ENCODE measurements around the gene TMC3.

Gene TMC3

DNA sequence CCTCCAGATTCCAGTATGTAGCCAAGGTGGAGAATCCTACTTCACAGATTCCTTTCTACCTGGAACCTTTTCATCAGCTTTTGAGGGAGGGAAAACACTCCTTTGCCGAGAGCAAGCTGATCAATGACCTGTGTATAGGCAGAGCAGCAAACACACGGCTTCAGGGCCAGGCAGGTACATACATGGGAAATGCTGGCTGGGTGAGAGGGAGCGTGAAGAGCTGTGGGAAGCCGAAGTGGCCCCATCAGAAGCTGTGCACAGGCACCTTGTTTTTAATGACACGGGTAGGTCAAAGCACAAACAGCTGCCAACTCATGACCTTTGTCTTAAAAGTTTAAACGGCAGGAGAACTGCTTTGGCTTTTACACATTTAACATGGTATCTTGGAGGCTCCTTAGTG, 75.4 kb downstream of the TMC3 start:
- TF ChIP-seq, protein P1, sequence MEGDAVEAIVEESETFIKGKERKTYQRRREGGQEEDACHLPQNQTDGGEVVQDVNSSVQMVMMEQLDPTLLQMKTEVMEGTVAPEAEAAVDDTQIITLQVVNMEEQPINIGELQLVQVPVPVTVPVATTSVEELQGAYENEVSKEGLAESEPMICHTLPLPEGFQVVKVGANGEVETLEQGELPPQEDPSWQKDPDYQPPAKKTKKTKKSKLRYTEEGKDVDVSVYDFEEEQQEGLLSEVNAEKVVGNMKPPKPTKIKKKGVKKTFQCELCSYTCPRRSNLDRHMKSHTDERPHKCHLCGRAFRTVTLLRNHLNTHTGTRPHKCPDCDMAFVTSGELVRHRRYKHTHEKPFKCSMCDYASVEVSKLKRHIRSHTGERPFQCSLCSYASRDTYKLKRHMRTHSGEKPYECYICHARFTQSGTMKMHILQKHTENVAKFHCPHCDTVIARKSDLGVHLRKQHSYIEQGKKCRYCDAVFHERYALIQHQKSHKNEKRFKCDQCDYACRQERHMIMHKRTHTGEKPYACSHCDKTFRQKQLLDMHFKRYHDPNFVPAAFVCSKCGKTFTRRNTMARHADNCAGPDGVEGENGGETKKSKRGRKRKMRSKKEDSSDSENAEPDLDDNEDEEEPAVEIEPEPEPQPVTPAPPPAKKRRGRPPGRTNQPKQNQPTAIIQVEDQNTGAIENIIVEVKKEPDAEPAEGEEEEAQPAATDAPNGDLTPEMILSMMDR (IDR thresholded peaks at IDR 0.05; ENCODE audit: low read depth, low read length, missing control alignments), result no peak
- H3K4me3 ChIP-seq (replicated peaks; ENCODE audit: low read depth, low read length), result no peak overlapping the region
- DNase-seq (ENCODE audit: extremely low read depth, low read depth), result no peak

DNA sequence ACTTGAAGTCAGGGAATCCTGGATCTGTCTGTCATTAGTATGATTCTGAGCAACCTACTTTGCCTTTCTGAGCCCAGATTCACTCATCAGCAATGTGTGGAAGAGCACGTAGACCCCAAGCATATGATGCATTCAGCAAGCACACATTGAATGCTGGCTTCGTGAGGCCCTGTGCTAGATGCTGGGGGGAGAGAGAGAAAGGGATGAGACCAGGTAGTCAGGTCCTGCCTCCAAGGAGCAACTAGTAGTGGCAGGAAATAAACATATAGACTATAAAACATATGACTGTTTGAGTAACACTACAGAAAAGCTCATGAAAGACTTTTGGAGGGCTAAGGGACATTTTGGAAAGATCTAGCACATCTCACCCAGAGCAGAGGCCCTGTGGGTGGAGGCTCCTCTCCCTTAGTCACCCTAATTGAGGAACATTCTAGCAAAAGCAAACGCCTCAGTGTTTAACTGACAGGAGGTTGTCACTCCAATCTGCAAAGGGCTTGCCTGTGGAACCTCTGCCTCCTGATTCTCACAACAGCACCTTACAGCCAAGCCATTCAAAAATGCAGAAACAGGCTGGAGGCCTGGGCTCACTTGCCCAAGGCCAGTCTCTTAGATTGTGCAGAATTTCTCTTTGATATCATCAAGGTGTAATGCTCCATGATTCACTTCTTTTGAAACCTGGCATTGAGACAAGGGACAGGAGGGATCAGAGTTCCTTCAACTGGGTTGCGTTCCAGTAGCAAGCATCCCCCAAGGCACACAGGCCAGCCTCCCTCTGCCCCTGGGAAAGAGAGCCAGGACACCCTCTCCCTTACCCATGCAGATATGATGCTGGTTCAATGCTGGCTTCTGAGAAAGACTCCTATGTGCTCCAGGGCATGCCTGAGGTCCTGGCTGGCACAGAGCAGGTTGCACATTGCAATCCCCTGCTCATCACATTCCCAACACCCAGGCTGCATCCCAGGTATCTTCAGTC, 76.1 kb downstream of the TMC3 start:
- H3K4me3 ChIP-seq (replicated peaks; ENCODE audit: low read depth, low read length), result no peak overlapping the region
- DNase-seq (ENCODE audit: extremely low read depth, low read depth), result no peak
- TF ChIP-seq, protein P1 (IDR thresholded peaks at IDR 0.05; ENCODE audit: low read depth, low read length, missing control alignments), result no peak

DNA sequence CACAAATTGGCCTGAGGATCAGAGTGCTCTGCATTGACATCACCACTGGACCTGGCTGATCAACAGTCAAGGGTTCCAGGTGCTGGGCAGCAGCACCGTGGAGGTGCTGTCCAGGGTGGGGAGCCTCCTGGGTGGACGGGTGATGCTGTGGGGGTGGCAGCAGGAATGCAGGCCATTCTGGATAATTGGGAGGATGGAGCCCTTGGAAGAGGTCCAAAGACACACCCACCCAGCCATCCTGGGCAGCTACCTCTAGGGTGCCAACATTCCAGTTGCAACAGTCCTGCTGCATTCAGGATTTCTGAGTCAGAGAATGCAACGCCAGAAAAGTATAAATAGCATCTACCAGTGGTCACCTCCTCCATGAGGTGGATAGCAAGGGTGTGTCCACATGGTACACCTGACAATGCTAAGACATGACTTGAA, 76.9 kb downstream of the TMC3 start:
- no peak overlapping the region for H3K4me3 ChIP-seq (replicated peaks; ENCODE audit: low read depth, low read length)
- TF ChIP-seq, protein P1 (IDR thresholded peaks at IDR 0.05; ENCODE audit: low read depth, low read length, missing control alignments), result no peak
- DNase-seq (ENCODE audit: extremely low read depth, low read depth), result no peak

DNA sequence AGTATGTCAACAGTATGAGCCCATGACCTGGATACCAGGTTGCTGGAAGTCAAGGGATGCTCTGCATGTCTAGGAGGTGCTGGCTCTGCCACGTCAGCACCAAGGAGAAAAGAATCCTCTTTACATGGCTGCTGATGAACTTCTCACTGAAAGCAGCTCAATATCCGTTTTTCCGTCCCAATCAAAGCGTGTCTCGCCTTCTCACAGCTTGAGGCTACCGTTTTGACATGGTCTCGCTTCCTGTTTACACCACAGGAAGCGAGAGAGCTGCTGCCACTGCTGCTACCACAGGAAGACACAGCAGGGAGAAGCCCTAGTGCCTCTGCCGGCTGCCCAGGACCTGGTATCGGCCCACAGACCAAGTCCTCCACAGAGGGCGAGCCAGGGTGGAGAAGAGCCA, 77.3 kb downstream of the TMC3 start:
- TF ChIP-seq, protein P1 (IDR thresholded peaks at IDR 0.05; ENCODE audit: low read depth, low read length, missing control alignments), result no peak
- H3K4me3 ChIP-seq (replicated peaks; ENCODE audit: low read depth, low read length), result no peak overlapping the region
- no peak for DNase-seq (ENCODE audit: extremely low read depth, low read depth)

DNA sequence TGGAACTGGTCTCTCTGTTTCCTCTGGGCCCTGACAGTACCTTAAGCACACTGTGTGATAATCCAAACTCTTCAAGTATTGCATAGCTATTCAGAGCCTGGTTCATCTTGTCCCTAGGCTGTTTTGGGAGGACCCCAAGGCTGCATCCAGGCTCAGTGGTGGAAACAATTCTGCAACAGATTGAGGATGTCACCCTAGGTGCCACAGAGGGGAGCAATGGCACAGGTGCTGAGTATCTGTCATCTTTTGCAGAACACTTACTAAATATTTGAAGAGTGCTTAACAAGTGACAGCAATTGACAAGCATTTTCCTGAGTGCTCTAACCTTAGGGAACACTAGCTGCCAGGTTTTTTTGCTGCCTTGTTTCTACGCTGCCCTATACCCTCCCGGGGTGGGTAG, 77.8 kb downstream of the TMC3 start:
- no peak overlapping the region for H3K4me3 ChIP-seq (replicated peaks; ENCODE audit: low read depth, low read length)
- DNase-seq (ENCODE audit: extremely low read depth, low read depth), result no peak

DNA sequence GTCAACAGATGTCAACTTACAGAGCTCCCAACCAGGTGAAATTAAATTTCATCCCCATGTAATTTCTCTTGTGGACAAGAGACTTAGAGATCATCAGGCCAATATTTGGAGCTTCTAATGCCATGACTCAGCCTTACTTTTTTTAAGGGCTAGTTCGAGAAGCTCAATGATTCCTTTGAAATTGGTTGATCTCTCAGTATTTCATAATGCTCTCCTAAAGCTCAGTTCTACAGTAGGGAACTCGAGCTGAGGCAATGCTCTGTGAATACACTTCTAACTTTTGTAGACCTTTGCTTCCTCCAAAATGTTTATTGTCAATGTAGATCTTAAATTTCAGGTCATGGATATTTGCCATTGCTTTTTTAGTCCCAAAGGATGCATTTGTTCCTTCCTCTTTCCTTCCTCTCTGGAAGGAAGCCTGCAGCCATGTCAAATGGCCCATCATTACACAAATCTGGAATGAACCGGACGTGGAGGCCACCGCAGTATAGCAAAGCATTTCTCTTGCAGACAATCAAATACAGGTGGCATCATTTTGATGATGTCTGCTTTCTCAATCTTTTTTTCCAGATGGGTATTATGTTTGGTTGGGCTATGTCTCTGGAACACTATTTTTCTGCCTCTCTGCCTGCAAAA, 78.4 kb downstream of the TMC3 start:
- TF ChIP-seq, protein P1 (IDR thresholded peaks at IDR 0.05; ENCODE audit: low read depth, low read length, missing control alignments), result no peak
- no peak for DNase-seq (ENCODE audit: extremely low read depth, low read depth)
- no peak overlapping the region for H3K4me3 ChIP-seq (replicated peaks; ENCODE audit: low read depth, low read length)

More for the DNA sequence above, 77.8 kb downstream of the TMC3 start:
- TF ChIP-seq, protein P1 (IDR thresholded peaks at IDR 0.05; ENCODE audit: low read depth, low read length, missing control alignments), result no peak
